MM.1S (cell line): ENCODE data around the gene MPI.

ENCODE experiments used
- CTCF ChIP-seq: fragments of 300-600 bp; sonication (generic); IDR thresholded peaks from 2 replicates; pipeline ENCODE4 v1.5.1; 2016; ENCODE audit warnings: antibody characterized with exemption, low read length, mixed read lengths
- EZH2 ChIP-seq: fragments of 300-600 bp; sonication (generic); optimal IDR thresholded peaks from 2 replicates; pipeline ENCODE3; 2017; ENCODE audit warnings: low read depth, mild to moderate bottlenecking, antibody characterized with exemption, low read length, mixed read lengths
- EZH2phosphoT487 ChIP-seq: fragments of 300-600 bp; sonication (generic); IDR thresholded peaks from 2 replicates; pipeline ENCODE4 v1.6.1; 2018; ENCODE audit warnings: antibody characterized with exemption, low read length

GRCh38 chr15:74873036-74873755 lies 16.6 kb upstream of the MPI start, which contains the start of gene SCAMP2:
- no peak for TF ChIP-seq CTCF
- no peak for TF ChIP-seq EZH2
- TF ChIP-seq EZH2phosphoT487, result no peak
